GM18502 (cell line): Measurements from ENCODE around the gene GRIFIN.
A peak's percentile ranks its signal among the peaks of the same experiment; 100 is the strongest.
"Not testable (repeated sequence)": the region's sequence is repeated elsewhere in the genome, so short reads cannot be mapped to it uniquely, and the experiment has no call there.

Experiments
- ATAC-seq: cut with Tn5 transposase; IDR thresholded peaks from one replicate; pipeline ENCODE4 v1.9.1; 2021; ENCODE audit warnings: mild to moderate bottlenecking; ENCODE audit not compliant: unreplicated experiment, poor library complexity

GRIFIN gene

GRCh38 chr7:2465928-2466327 lies 10.3 kb downstream of the GRIFIN start:
- ATAC-seq = no peak

- no peak for ATAC-seq
Measured at GRCh38 chr7:2462731-2463130, 13.5 kb downstream of the GRIFIN start.

DNA sequence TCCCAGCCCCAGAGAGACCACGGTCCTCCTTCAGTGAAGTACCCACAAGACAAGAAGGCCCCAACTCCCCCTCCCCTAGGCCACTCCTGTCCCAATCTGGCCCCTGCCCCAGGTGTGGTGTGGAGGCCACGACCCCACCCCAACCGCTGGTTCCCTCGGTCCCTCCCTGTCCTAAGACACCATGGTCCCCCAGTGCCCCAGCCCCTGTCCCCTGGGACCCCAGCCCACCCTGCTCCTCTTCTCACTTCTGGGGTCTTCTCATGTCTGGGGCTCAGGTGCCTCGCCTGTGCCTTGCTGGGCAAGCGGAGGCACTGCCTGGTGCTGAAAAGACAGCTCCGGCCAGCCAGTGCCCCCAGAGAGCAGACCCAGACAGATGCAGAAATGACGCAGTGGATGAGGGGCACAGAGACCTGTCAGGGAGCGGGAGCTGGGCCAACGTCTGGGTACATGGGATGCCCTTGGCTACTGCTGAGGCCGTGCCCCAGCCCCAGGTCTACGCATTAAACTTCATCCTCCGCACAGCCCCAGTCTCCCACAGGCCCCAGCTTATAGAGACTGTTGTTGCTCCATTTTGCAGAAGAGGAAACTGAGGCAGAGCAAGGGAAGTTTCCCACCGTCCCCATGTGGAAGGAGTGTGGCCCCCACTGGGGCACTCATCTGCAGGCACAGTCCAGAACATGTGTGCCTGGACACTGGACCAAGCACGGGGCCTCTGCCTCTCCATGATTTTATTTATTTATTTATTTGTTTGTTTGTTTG lies 14.8 kb downstream of the GRIFIN start:
- no peak for ATAC-seq

- no peak for ATAC-seq
Measured at GRCh38 chr7:2460641-2461040, 15.6 kb downstream of the GRIFIN start.

DNA sequence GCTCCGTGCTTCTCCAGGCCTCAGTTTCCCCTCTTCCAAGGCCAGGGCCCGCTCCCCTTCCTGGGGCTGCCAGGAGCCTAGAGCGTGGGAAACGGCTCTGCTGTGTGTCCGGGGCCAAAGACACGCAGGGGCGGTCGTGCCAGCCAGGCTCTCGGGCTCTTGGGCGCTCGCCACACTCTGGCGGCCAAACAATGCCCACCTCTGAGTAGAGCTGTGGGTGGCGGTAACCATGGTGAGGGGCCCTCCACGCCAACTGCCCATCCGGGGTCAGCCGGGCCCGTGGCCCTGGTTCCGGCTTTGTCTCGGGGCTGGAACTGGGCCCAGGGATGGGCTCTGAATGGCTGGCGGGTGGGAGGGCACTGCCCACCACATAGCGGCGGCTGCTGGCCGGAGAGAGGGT lies 16.0 kb downstream of the GRIFIN start:
- no peak for ATAC-seq

GRCh38 chr7:2459674-2460073 lies 16.5 kb downstream of the GRIFIN start:
- ATAC-seq = no peak

DNA sequence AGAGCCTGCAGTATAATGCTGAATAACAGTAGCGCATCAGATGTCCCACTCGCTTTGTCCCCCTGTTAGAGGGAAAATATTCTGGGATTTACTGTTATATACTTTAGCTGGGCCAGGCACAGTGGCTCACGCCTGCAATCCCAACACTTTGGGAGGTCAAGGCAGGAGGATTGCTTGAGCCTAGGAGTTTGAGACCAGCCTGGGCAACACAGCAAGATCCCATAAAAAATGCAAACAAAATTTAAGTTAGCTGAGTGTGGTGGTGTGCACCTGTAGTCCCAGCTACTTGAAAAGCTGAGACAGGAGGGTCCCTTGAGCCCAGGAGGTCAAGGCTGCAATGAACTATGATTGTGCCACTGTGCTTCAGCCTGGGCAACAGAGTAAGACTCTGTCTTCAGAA lies 22.3 kb downstream of the GRIFIN start:
- not testable (repeated sequence) for ATAC-seq

GRCh38 chr7:2452643-2453270 lies 23.4 kb downstream of the GRIFIN start:
- ATAC-seq = no peak

- no peak for ATAC-seq
Measured at GRCh38 chr7:2452074-2452507, 24.1 kb downstream of the GRIFIN start.

DNA sequence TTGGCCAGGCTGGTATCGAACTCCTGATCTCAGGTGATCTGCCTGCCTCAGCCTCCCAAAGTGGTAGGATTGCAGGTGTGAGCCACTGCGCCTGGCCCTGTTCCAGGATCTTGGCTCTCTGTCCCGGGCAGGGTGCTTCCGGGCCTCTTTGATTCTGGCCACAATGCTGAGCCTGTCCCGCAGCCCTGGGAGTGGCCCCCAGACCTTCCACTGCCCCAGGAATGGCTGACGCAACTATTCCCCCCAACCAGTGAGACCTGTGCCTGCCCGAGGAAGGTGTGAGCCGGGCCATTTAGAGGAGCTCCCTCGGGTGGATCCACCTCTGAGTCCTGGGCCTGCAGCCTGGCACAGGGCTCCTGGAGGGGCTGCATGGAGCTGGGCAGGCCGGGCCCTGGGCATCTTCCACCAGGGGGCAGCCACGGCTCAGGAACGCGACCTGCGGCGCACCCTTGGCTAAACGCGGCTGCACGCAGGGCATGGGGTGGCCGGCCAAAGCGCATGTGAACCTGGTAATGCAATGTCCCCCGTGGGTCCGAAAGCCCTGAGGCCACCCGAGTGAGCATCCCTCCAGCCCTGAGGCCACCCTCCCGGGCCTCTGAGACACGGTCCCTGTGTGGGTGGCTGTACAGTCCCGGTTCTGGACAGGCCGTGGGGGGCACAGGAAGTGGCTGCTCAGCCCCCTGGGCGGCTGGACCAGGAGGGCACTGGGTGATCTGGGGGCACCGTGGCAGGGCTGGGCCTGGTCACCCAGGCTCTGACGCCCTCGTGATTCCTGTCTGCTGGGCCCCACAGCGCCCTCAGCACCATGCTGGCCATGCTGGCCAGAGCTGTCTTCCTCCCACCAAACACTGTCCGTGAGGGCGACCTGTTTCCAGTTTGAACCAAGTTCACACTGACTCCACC lies 24.8 kb downstream of the GRIFIN start:
- ATAC-seq = peak; percentile 90

- no peak for ATAC-seq
Measured at GRCh38 chr7:2450198-2451107, 25.7 kb downstream of the GRIFIN start.

DNA sequence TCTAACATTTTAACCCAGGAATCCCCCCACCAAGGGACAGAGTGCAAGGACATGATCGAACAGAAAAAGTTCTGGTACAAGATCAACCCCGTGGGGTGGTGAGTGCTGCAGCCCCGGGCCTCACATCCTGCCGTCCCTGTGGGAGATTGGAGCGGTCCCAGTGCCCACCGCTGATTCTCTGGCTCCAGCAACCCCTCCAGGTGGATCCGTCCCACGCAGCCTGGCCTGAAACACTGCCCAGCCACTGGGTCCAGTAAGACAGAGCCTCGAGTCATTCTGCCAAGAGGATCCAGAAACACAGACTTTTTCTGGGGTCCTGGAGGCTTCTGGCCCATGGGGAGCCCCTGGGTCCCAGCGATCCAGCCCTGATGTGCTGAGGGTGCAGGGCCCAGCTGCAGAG lies 29.5 kb downstream of the GRIFIN start:
- ATAC-seq = no peak

DNA sequence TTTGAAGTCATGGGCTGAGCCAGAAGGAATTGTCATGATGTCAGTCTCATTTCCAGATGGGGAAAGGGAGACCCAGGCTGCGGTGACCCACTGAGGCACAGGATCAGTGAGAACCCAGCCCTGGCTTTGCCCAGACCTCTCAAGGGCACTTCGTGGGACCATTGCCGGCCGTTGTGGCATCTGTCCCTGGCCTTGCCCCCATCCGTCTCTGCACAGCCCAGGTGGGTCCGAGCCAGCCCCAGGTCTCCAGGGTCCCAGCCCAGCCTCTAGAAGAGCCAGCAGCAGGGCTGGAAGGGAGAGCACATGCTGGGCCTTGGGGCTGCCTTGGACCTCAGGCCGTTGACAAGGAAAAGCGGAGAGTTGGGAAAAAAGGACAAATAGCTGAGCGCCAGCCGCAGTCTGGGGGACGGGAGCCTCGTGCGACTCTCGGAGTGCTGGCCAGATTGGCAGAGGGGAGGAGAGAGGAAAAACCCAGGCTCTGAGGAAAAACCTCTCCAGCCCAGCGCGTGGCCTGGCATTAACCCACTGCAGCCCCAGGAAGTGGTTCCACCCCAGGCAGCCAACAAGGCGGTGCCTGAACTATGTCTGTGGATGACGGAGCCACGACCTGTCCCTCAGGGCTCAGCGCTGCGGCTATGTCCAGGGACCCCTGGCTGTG lies 30.2 kb downstream of the GRIFIN start:
- ATAC-seq = no peak

- no peak for ATAC-seq
Measured at GRCh38 chr7:2445047-2445446, 31.2 kb downstream of the GRIFIN start.

DNA sequence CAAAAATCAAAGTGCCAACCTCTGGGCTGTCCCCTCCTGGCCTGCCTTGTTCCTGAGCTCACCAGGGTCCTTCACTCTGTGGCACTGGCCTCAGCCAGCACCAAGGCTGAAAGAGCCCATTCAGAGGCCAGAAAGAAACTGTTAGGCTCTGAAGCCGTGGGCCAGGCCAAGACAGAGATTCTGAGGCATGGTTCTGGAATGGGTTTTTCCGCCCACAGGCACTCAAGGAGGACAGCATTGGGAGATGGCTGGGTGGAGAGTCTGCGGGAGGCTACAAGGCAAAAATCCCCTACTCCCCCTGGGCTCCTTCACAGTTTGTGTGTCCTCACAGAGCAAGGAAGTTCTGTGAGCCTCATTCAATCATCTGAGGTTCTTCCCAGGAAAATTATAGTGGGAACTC lies 31.7 kb downstream of the GRIFIN start:
- ATAC-seq = no peak

GRCh38 chr7:2443491-2443890 lies 32.7 kb downstream of the GRIFIN start:
- ATAC-seq = no peak

DNA sequence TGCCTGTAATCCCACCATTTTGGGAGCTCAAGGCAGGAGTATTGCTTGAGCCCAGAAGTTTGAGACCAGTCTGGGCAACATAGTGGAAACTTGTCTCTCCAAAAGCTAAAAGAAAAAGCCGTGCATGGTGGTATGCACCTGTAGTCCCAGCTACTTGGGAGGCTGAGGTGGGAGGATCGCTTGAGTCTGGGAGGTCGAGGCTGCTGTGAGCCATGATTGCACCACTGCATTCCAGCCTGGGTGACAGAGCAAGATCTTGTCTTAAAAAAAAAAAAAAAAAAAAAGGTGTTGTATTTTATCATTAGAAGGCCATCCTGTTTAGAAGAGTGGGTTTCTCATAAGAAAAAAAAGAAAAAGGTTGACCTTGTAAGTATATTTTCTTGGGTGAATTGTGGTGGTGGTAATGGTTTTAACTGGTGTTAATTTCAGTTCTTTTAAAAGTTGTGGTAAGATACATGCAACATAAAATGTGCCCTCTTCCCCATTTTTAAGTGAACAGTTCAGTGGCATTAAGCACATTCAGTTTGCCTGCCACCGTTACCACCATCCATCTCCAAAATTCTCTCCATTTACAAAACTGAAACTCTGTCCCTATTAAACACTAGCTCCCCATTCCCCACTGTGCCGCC lies 34.7 kb downstream of the GRIFIN start:
- no peak for ATAC-seq

DNA sequence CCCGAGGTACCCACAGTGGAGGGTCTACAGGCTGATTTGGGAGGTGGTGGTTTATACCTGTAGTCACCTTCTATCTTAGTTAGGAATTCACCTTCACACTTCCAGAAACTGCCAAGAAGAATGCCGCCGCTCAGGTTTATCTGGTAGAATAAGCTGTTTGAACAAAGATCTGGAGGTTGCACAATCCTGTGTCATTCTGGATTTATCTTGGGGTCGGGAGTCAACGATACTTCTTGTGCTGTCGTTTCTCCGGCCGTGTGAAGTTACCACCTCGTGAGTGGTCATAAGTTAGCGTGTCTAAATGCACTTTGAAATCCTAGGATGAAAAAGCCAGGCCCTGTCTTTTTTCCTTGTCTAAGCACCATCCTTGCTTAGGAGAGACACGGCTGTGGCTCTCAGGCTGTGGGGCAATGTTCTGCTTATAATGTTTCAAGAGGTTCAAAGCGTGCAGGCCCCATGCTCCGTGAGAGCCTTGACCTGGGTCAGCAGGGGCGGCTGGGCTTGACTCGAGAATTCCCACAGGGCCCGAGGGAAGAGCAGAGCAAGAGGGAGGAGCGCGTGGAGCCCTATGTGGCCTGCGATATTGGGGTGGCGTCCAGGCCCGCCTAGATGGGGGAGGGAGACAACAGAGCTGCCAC lies 35.5 kb downstream of the GRIFIN start:
- ATAC-seq = no peak

GRCh38 chr7:2438775-2439174 lies 37.4 kb downstream of the GRIFIN start:
- ATAC-seq = no peak
